Gastrocnemius medialis (tissue), 4 donors: ENCODE measurements around the gene SLC16A13. TPM values are rescaled to one million over a fixed set of nuclear protein-coding genes. Genes with fewer than 3 reads are reported as not detected.
A peak's percentile ranks its signal among the peaks of the same experiment; 100 is the strongest.

Experiments used
- ATAC-seq, 2 donors: fragments of 150-250 bp; one replicate each; pipeline ENCODE4 v1.9.1; 2016
- DNase-seq, 2 donors: peaks; one replicate each; pipeline ENCODE4 v3.0.0-alpha.2; 2019
- H3K27ac ChIP-seq, 4 donors: fragments of 200-600 bp; sonication (generic); 1 replicate in 1 of 4; 2 replicates in 3 of 4; pipeline ENCODE4 v1.5.1; 2016 to 2018; ENCODE audit warnings: mild to moderate bottlenecking in 2 of 4, moderate library complexity in 1 of 4
- H3K27me3 ChIP-seq, 3 donors: fragments of 200-600 bp; sonication (generic) in 2 of 3; 1 replicate in 1 of 3; 2 replicates in 2 of 3; pipeline versions ENCODE4 v1.5.1 to v1.6.0; 2016 to 2019; ENCODE audit warnings: mild to moderate bottlenecking in 1 of 3, moderate library complexity in 1 of 3
- H3K36me3 ChIP-seq, 2 donors: fragments of 200-600 bp; sonication (generic) in 1 of 2; one replicate each; pipeline ENCODE4 v1.5.1; 2017 to 2018
- H3K4me1 ChIP-seq, 2 donors: fragments of 200-600 bp; sonication (generic) in 1 of 2; one replicate each; pipeline ENCODE4 v1.5.1; 2016 to 2017; ENCODE audit warnings: mild to moderate bottlenecking in 2 of 2
- H3K4me3 ChIP-seq, 4 donors: fragments of 200-600 bp; sonication (generic) in 3 of 4; 1 replicate in 1 of 4; 2 replicates in 3 of 4; pipeline ENCODE4 v1.5.1; 2016 to 2019; ENCODE audit warnings: mild to moderate bottlenecking in 2 of 4
- H3K9me3 ChIP-seq, 3 donors: fragments of 200-600 bp; sonication (generic) in 2 of 3; 1 replicate in 1 of 3; 2 replicates in 2 of 3; pipeline ENCODE4 v1.5.1; 2016 to 2019
- CTCF ChIP-seq, 5 experiments: fragments of 450-650 bp in 3 of 5; fragments of 200-600 bp in 2 of 5; sonication (generic) in 2 of 5; IDR thresholded peaks in 4 of 5; conservative IDR thresholded peaks in 1 of 5; 1 replicate in 4 of 5; 2 replicates in 1 of 5; pipeline ENCODE4 v1.5.1; 2016 to 2019; ENCODE audit warnings: antibody characterized with exemption in 5 of 5, mild to moderate bottlenecking in 3 of 5, moderate library complexity in 3 of 5
- POLR2A ChIP-seq, 2 donors: fragments of 450-650 bp; IDR thresholded peaks; one replicate each; pipeline ENCODE4 v1.6.1; 2017; ENCODE audit warnings: antibody characterized with exemption in 2 of 2, mild to moderate bottlenecking in 2 of 2, moderate library complexity in 2 of 2
- in situ Hi-C, 4 donors: fragments of 200-750 bp; cut with MboI; loops; one replicate each; pipeline versions ENCODE4 v1.15.0 to v1.8.0; 2017; ENCODE audit warnings: low sequenced_read_pairs in 4 of 4
- intact Hi-C: fragments of 100-400 bp; cut with DNase I; formaldehyde crosslinking; loops from one replicate; pipeline ENCODE4 v1.15.1; 2023; ENCODE audit warnings: low total_unique reads
- total RNA-seq, 4 donors: library from RNA; depleted of rRNA; stranded (reverse); fragments of >200 nt; gene quantifications; one replicate each; pipeline versions ENCODE4 v1.1.0 to v1.2.3, GENCODE V29; 2016

SLC16A13 gene
- total RNA-seq, 4 donors from 2014 or later, result 0.36 to 0.49 TPM; not detected in 2

GRCh38 chr17:7042501-7043181 is 6.8 kb downstream of the SLC16A13 start:
- in situ Hi-C loops, result loop anchor here in 1 of 4 donors (25.0 kb wide), 1 partner anchor 295 kb away; the partner anchor contains the start of genes ACAP1 and NEURL4
- no peak for ATAC-seq
- intact Hi-C loops, result loop anchor here (10.0 kb wide), 1 partner anchor 302 kb away; no protein-coding TSS in a partner anchor
- DNase-seq, result no peak
- no peaks in the 10 kb centered on the region for H3K9me3 ChIP-seq
- H3K27ac ChIP-seq, result peak overlapping the region in 3 of 4 donors; percentile 32 to 57 (median 51)
- H3K4me1 ChIP-seq, result peaks cover 10 to 12% of the 10 kb centered on the region in 2 donors
- H3K36me3 ChIP-seq, result no peaks in the 10 kb centered on the region
- peaks cover 21 to 30% (median 29%) of the 10 kb centered on the region in 3 donors for H3K27me3 ChIP-seq
- H3K4me3 ChIP-seq, result peak overlapping the region; percentile 45 to 55 (median 53)
- TF ChIP-seq POLR2A (IDR thresholded peaks at IDR 0.05), result no peak
- TF ChIP-seq CTCF (IDR thresholded peaks at IDR 0.05 in 4 of 5, conservative IDR thresholded peaks at IDR 0.05 in 1 of 5), result no peak

GRCh38 chr17:7043182-7043496 is 7.3 kb downstream of the SLC16A13 start:
- in situ Hi-C loops, result loop anchor here in 1 of 4 donors (25.0 kb wide), 1 partner anchor 294 kb away; the partner anchor contains the start of genes ACAP1 and NEURL4
- peaks cover 21 to 30% (median 29%) of the 10 kb centered on the region in 3 donors for H3K27me3 ChIP-seq
- peaks cover 10 to 12% of the 10 kb centered on the region in 2 donors for H3K4me1 ChIP-seq
- no peak for TF ChIP-seq POLR2A (IDR thresholded peaks at IDR 0.05)
- TF ChIP-seq CTCF (IDR thresholded peaks at IDR 0.05 in 4 of 5, conservative IDR thresholded peaks at IDR 0.05 in 1 of 5), result no peak
- no peaks in the 10 kb centered on the region for H3K36me3 ChIP-seq
- intact Hi-C loops, result loop anchor here (10.0 kb wide), 1 partner anchor 302 kb away; no protein-coding TSS in a partner anchor
- ATAC-seq, result no peak
- H3K4me3 ChIP-seq, result peak overlapping the region; percentile 45 to 55 (median 53)
- DNase-seq, result no peak
- peak overlapping the region in 3 of 4 donors; percentile 32 to 57 (median 51) for H3K27ac ChIP-seq
- H3K9me3 ChIP-seq, result no peaks in the 10 kb centered on the region

- Histone ChIP-seq H3K9me3 (no peaks in the 10 kb centered on the region), H3K4me3 (peak within 1 kb of the TSS; percentile 45 to 55 (median 53)), H3K36me3 (no peaks in the 10 kb centered on the region), H3K4me1 (peaks cover 10 to 12% of the 10 kb centered on the region in 2 donors), H3K27ac (peak within 1 kb of the TSS; percentile 32 to 57 (median 48)), H3K27me3 (peaks cover 21 to 30% (median 29%) of the 10 kb centered on the region in 3 donors)
- DNase-seq, result no peak
- ATAC-seq, result no peak
- intact Hi-C loops (loop anchor here (2.0 to 10.0 kb wide), 2 partner anchors 93 to 301 kb away; no protein-coding TSS in a partner anchor), in situ Hi-C loops (loop anchor here in 1 of 4 donors (25.0 kb wide), 1 partner anchor 294 kb away; the partner anchor contains the start of genes ACAP1 and NEURL4)
- TF ChIP-seq CTCF (IDR thresholded peaks at IDR 0.05 in 4 of 5, conservative IDR thresholded peaks at IDR 0.05 in 1 of 5) (no peak), POLR2A (IDR thresholded peaks at IDR 0.05) (no peak)
Observed at GRCh38 chr17:7043497-7044198, 7.8 kb downstream of the SLC16A13 start, which contains the start of gene SLC16A11. TSS of gene SLC16A11 (minus strand) at chr17:7044092. CDS start at chr17:7043513, 579 bp downstream.

- no peak for TF ChIP-seq POLR2A (IDR thresholded peaks at IDR 0.05)
- TF ChIP-seq CTCF (IDR thresholded peaks at IDR 0.05 in 4 of 5, conservative IDR thresholded peaks at IDR 0.05 in 1 of 5), result peak; percentile 50 to 76 (median 74)
- H3K4me3 ChIP-seq, result peak overlapping the region in 1 of 4 donors; percentile 33
- in situ Hi-C loops (loop anchor here in 1 of 4 donors (25.0 kb wide), 1 partner anchor 292 kb away; the partner anchor contains the start of genes ACAP1 and NEURL4), intact Hi-C loops (loop anchor here (2.0 to 10.0 kb wide), 2 partner anchors 91 to 299 kb away; no protein-coding TSS in a partner anchor)
- no peak overlapping the region for H3K27ac ChIP-seq
- peaks cover 10 to 12% of the 10 kb centered on the region in 2 donors for H3K4me1 ChIP-seq
- H3K9me3 ChIP-seq, result no peaks in the 10 kb centered on the region
- peaks cover 21 to 30% (median 29%) of the 10 kb centered on the region in 3 donors for H3K27me3 ChIP-seq
- DNase-seq (no peak), ATAC-seq (peak; percentile 35 to 57)
- no peaks in the 10 kb centered on the region for H3K36me3 ChIP-seq
Observed at GRCh38 chr17:7045492-7046126, 9.8 kb downstream of the SLC16A13 start.
